Hypothalamus (tissue), 51 donors: ENCODE measurements around the gene ZNF653.
"Not testable (repeated sequence)": the region's sequence is repeated elsewhere in the genome, so short reads cannot be mapped to it uniquely, and the experiment has no call there.

Source experiments
- DNase-seq, 51 donors: peaks; one replicate each; lab custom pipeline; 2025; lab: John Stamatoyannopoulos, UW

Gene ZNF653

DNA sequence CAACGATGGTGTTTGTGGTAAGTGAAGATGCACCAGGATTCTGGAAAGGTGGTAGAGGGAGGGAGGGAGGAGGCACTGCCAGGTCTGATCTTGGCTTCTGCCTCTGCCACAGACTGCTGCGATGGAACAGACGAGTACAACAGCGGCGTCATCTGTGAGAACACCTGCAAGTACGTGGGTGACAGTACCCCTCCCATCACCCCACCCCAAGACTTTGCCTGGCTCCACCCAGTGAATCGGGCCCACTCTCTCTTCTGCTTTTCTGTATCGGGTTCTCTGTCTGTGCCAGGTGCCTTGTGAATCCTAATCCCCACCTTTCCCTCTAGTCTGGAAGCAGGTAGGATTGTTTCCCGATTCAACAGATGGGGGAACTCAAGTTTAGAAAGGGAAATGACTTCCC, 67.7 kb downstream of the ZNF653 start:
- no peak for DNase-seq

GRCh38 chr19:11435833-11436313, 69.8 kb downstream of the ZNF653 start:
- peak in 1 of 51 donors; percentile 15 for DNase-seq

DNA sequence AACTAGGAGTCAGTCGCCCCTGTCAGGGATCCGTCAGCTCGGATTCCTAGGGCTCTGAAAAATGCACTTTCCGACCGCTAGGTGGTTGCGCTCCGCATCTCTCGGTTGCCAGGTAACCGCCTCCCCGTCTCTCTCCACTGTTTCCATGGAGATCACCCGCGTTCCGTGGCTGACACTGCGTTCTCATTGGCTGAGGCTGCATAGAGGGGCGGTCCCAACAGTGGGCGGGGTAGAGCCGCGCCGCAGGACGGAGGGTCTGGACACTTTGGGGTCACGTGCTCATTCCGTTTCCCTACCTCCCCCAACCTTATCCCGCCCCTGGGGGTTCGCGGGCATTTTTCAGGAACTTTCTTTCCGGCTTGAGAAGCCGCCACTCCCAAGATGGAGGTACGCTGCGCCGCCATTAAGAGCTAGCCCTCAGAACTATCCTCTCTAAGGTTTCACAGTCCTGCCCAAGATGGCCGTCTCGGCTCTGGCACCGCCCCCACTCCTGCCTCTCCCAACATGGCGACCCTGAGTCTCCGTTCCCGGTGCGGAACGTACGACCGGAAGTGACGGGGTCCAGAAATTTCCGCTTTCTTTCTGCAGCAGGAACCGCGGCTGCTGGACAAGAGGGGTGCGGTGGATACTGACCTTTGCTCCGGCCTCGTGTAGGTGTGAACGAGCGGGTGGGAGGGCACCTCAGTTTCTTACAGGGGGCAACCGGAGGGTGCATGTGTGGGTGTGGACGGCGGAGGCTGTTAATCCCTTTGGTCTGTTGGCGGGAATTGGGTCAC, 70.4 kb downstream of the ZNF653 start, which contains the start of the genes ODAD3 and PRKCSH:
Gene ODAD3, minus strand, starts transcription at position 65 of the 776 bp plus-strand sequence. CDS start 105 bp downstream, outside the sequence.
Gene PRKCSH, plus strand, starts transcription at position 579 of the 776 bp plus-strand sequence. CDS start 483 bp downstream, outside the sequence.
- peak; percentile 82 to 100 (median 100) for DNase-seq

GRCh38 chr19:11434703-11435056, 71.0 kb downstream of the ZNF653 start:
- DNase-seq = no peak

GRCh38 chr19:11433526-11433925, 72.1 kb downstream of the ZNF653 start:
- DNase-seq = not testable (repeated sequence)
